ENCODE results near the gene NAA20.
A peak's percentile ranks its signal among the peaks of the same experiment; 100 is the strongest.

The NAA20 gene

GRCh38 chr20:20005342-20005741, 11.8 kb upstream of the NAA20 start:
- no peak for TF ChIP-seq CTCF (IDR thresholded peaks at IDR 0.05; ENCODE audit: low read depth, low read length, missing control alignments)
- DNase-seq (ENCODE audit: extremely low read depth, low read depth): no peak
- H3K4me3 ChIP-seq (replicated peaks; ENCODE audit: low read depth, low read length): no peak overlapping the region

GRCh38 chr20:20009784-20010253, 7.3 kb upstream of the NAA20 start:
- DNase-seq (ENCODE audit: extremely low read depth, low read depth): no peak
- H3K4me3 ChIP-seq (replicated peaks; ENCODE audit: low read depth, low read length): no peak overlapping the region
- TF ChIP-seq CTCF (IDR thresholded peaks at IDR 0.05; ENCODE audit: low read depth, low read length, missing control alignments): no peak

GRCh38 chr20:20010639-20011500, 6.3 kb upstream of the NAA20 start:
- DNase-seq (ENCODE audit: extremely low read depth, low read depth): peak; percentile 69
- TF ChIP-seq CTCF (IDR thresholded peaks at IDR 0.05; ENCODE audit: low read depth, low read length, missing control alignments): no peak
- H3K4me3 ChIP-seq (replicated peaks; ENCODE audit: low read depth, low read length): no peak overlapping the region

GRCh38 chr20:20012541-20012940, 4.6 kb upstream of the NAA20 start:
- no peak for DNase-seq (ENCODE audit: extremely low read depth, low read depth)
- TF ChIP-seq CTCF (IDR thresholded peaks at IDR 0.05; ENCODE audit: low read depth, low read length, missing control alignments): no peak

GRCh38 chr20:20014659-20015058, 2.5 kb upstream of the NAA20 start:
- DNase-seq (ENCODE audit: extremely low read depth, low read depth): no peak
- H3K4me3 ChIP-seq (replicated peaks; ENCODE audit: low read depth, low read length): no peak overlapping the region
- TF ChIP-seq CTCF (IDR thresholded peaks at IDR 0.05; ENCODE audit: low read depth, low read length, missing control alignments): no peak

More at GRCh38 chr20:20012541-20012940, 4.6 kb upstream of the NAA20 start:
- no peak overlapping the region for H3K4me3 ChIP-seq (replicated peaks; ENCODE audit: low read depth, low read length)

GRCh38 chr20:20017844-20018185, 653 bp downstream of the NAA20 start:
- DNase-seq (ENCODE audit: extremely low read depth, low read depth): no peak
- peak overlapping the region; percentile 95 for H3K4me3 ChIP-seq (replicated peaks; ENCODE audit: low read depth, low read length)
- no peak for TF ChIP-seq CTCF (IDR thresholded peaks at IDR 0.05; ENCODE audit: low read depth, low read length, missing control alignments)
